Measurements from ENCODE around the gene RFX7.

DNA sequence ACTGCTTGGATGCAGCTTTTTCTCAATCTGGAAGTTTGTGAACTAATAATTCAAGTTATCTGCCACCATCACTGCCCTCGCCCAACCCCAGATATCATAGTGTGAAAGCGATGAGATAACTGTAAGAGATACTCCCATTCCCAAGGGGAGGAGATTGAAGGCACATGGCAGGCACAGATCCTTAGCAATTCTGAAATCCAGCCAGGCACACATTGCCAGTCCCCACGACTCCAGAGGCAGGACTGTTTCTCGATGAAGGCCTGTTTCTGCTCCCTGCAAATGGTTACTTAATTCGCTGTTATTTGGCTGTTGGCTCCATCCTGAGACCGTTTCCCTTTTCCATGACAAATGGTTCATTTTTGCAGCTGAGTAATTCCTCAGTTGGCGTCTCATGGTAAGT is 187.1 kb downstream of the RFX7 start:
- TF ChIP-seq, protein P1, sequence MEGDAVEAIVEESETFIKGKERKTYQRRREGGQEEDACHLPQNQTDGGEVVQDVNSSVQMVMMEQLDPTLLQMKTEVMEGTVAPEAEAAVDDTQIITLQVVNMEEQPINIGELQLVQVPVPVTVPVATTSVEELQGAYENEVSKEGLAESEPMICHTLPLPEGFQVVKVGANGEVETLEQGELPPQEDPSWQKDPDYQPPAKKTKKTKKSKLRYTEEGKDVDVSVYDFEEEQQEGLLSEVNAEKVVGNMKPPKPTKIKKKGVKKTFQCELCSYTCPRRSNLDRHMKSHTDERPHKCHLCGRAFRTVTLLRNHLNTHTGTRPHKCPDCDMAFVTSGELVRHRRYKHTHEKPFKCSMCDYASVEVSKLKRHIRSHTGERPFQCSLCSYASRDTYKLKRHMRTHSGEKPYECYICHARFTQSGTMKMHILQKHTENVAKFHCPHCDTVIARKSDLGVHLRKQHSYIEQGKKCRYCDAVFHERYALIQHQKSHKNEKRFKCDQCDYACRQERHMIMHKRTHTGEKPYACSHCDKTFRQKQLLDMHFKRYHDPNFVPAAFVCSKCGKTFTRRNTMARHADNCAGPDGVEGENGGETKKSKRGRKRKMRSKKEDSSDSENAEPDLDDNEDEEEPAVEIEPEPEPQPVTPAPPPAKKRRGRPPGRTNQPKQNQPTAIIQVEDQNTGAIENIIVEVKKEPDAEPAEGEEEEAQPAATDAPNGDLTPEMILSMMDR (IDR thresholded peaks at IDR 0.05; ENCODE audit: low read length), result no peak
- TF ChIP-seq EZH2 (IDR thresholded peaks at IDR 0.05; ENCODE audit: borderline replicate concordance, low read length), result no peak
